ENCODE results near the gene GUK1.

- TF ChIP-seq CTCF (conservative IDR thresholded peaks at IDR 0.05 in 1 of 2, IDR thresholded peaks at IDR 0.05 in 1 of 2; ENCODE audit: extremely low read depth in 1 of 2, insufficient read depth in 1 of 2, low read depth in 1 of 2, low read length in 2 of 2) (no peak), EZH2 (IDR thresholded peaks at IDR 0.05; ENCODE audit: borderline replicate concordance, low read length) (no peak)
Measured at GRCh38 chr1:228169345-228169744, 29.3 kb downstream of the GUK1 start.
